Measurements from ENCODE around the gene KLHL41.

The KLHL41 gene

DNA sequence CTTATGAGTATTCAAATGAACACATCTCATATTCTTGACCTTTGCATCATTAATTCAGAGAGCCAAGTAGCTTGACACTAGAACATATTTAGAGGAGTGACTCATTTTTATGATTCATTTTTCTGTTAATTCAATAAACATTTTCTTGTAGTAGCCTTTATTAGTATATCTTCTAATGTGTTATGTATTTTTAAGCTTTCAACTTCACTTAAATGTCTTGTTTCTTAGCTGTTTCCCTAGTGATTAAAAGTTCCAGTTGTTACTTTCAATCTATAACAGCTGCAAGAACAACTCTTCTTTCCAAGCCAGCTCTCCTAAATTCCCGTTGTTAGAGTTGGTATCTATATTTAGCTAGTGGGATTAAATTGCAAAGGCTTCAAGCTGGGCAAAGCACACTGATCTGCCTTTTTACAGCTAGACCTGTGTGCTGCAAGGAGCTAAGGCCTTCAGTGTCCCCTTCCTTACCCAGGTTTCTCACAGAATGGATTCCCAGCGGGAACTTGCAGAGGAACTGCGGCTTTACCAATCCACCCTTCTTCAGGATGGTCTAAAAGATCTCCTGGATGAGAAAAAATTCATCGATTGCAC lies at the start of gene KLHL41:
Gene KLHL41, plus strand, starts transcription at position 405 of the 588 bp plus-strand sequence. Its CDS starts 77 bp downstream, at position 482.
- DNase-seq: no peak

DNA sequence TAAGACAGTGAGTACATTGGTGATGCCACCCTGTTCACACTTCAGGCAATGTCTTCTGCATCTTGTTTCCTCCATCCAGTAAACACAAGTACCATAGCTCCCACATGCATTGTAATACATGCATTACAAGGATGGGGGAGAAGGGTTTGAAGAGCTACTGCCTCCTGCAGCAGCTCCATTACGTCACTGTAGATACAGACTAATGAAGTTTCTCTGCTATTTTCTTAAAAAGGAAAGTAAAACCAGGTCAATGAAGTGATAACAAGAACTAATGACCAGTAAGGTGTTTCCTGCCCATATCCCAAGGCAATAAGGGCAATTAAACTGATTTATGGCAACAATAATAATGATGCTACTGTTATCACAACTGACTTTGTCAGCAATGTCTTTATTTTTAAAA lies 48.4 kb upstream of the KLHL41 start:
- DNase-seq: no peak

DNA sequence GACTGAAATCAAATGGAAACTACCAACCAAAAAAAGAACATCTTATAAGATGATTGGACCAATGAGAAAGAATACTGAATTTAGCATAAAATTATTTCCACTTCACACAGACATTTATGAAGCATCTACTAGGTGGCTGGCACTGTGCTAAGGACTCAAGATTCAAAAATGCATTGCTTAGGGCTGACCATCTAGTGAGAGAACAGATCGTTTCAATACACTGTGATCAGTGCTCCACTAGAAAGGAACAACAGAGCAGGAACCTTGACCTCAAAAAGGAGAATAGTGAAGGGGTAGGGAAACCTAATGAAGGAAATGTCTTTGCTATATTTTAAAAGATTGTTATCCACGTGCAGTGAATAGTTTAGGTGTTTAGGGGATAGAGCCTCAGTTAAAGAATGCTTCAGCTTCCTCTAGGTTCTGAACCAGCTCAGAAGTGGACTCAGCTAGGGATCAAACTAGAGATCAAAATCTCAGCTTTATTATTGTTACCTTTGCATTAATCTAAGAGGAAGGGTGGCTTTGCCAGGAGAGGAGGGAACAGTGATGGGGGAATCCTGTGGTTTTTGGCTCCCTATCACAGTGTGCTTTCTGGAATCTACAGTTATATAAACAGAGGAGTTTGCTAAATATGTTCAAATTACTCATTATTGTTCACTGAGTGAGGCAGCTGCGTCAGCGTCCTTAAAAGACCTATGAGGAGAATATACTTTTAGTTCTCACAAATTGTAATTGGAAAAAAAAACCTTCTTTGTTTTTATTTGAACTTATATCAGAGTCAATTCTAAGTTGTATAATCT lies 46.4 kb upstream of the KLHL41 start:
- no peak for DNase-seq

DNA sequence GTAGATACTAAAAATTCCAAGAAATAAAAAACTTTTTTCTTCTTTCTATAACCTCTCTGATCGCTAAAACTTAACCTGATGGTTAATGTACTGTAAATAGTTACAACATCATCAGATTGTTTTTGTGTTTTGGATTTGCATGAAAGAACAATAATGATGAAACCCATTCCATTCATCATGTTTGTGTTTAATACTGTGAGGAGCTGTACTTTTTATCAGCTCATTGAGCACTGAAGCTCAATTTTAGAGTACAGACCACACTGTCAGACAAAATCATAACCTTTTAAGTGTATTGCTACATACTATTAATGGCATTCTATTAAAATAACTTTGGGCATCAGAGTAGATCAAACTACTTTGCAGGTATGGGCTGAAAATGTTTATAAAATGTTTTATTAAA lies 45.0 kb upstream of the KLHL41 start:
- DNase-seq: no peak

DNA sequence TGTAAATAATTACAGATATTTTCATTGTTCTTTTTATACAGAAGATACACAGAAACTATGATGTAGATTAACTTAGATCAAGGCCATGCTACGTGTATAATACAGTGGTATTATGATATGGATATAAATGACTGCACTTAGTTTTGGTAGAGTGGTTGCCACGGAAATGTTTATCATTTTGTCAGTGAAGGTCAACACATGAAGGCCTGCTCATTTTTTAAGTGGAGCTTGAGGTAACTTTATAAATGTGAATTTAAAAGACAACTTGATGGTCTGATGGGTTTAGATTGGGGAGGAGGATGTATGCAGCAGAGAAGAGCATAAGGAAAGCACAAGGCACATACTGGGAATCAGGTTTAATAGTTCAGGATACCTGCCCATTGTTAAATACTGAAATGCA lies 44.6 kb upstream of the KLHL41 start:
- no peak for DNase-seq

DNA sequence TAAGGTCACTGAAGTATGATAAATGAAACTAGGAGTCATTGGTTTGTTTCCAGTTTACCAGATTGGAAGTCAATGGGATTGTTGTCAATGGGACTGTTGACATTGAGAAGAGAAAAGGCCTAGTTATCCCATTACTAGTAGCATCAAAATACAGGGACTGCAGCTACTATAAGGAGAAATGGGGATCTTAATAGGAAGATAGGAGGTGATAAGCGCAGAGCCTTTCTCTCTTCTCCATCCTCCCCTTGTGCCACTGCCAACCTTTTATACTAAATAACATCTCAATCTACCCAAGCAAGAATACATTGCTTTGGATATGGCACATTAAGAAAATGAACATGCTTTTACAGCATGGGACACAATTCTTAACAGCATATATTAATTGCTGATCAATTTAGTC lies 40.7 kb upstream of the KLHL41 start:
- DNase-seq: no peak

DNA sequence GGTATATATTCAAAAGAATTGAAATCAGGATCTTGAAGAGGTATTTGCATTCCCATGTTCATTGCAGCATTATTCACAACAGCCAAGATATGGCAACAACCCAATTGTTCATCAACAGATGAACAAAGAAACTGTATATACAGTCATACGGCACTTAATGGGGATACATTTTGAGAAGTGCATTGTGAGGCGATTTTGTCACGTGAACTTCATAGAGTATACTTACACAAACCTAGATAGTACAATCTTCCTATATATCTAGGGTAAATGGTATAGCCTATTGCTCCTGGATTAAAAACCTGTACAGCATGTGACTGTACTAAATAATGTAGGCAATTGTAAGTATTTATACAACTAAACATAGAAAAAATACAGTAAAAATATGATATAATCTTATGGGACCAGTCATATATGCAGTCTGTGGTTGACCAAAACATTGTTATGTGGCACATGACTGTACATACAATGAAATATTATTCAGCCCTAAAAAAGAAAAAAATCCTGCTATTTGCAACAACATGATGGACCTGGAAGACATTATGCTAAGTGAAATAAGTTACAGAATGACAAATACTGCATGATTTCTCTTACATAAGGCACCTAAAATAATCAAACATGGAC lies 39.4 kb upstream of the KLHL41 start:
- no peak for DNase-seq

DNA sequence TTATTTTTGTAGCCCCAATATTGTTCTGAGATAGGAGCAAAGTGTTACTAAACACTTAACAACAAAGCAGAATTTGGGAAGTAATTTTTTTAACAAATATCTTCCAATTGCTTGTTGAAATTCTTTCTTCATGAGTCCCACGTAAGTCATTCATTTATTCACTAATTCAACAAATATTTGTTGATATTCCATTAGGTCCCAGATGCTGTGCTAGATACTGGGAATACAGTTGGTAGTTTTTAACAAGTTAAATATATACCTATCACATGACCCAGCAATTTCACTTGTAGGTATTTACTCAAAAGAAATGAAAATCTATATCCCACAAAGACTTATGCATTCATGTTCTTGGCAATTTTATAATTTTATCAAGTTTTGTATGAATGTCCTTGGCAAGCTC lies 37.3 kb upstream of the KLHL41 start:
- no peak for DNase-seq

DNA sequence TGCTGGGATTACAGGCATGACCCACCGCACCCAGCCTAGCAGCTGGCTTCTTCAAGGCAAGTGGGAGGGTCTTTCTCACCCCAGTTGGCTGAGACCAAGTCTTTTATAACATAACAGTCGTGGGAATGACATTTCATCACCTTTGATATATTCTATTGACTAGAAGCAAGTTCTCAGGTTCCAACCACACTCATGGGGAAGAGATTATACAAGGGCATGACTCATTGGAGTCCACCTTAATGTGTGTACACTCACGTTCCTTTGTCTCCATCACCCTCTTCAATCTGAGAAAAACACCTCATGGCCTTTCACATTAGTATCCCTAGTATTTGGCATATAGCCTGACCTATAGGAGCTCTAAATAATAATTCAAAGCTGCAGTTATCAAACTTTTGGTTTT lies 33.0 kb upstream of the KLHL41 start:
- DNase-seq: no peak

DNA sequence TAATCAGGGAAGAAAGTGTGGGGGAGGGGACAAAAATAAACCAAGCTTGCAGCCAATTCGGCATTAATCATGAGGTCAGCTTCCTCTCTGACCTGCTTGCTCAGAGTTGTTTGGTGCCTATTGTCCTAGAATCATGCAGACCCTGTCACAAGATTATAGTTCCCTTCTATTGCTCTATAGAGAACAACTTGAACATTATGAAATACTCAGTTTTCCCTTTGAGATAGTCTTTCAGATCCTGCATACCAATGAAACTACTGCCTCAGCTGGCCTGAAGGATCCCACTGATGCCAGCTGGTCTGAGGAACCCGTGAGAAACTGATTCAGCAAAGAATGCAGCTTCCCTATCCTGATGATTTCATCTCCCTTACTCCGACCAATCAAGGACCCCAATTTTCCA lies 31.2 kb upstream of the KLHL41 start:
- DNase-seq: no peak

DNA sequence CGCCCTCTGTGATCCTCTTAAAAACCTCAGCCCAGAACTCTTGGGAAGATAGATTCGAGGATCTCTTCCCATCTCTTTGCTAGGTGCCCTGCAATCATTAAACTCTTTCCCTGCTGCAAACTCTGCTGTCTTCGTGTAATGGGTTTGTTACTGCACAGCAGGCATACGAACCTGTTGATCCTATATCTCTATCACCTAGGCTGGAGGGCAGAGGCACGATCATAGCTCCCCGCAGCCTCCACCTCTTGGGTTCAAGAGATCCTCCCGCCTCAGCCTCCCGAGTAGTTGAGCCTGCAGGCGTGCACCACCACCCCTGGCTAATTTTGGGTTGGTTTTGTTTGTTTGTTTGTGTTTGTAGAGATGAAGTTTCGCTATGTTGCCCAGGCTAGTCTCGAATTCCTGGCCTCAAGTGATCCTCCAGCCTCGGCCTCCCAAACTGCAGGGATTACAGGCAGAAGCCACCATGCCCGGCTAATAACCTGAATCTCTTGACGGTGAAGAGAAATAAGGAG lies 30.7 kb upstream of the KLHL41 start:
- DNase-seq: no peak

DNA sequence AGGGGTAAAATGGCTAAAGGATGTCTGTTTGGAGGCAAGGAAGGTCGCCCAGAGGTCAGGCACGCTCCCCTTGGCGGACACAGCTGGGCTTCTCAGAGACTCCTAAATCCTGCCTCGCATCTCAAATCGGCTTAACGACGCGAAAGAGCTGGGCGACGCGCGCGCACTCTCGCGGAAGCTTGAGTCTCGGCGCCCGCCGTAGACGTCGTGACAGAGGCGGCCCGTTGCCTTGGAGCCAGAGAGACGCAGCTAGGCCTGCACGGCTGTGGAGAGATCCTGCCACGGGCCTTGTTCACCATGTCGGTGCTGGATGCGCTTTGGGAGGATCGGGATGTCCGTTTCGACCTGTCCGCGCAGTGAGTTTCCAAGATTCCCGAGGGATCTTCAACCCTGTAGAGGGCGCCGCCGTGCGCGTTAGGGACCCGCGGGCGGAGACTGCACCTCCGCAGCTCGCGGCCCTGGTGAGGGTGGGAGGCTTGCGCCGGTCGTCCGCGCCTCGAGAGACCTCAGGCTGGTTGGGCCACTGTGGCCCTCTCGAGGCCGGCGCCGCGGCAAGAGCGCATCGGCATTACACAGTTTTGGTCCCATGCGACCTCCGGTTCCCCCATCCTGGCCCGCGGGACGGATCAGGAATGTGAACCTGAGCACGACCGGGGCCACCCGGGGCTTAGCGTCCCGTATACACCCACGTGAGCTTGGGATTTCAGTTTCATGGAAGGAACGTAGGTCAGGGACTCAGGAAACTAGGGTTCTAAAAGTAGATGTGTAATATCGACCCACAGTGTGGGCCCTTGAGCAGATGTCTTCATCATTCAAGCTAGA lies 30.0 kb upstream of the KLHL41 start, which contains the start of gene BBS5:
Gene BBS5, plus strand, starts transcription at position 238 of the 822 bp plus-strand sequence. Its CDS starts 60 bp downstream, at position 298.
- DNase-seq: peak in 1 of 2 experiments; percentile 50

DNA sequence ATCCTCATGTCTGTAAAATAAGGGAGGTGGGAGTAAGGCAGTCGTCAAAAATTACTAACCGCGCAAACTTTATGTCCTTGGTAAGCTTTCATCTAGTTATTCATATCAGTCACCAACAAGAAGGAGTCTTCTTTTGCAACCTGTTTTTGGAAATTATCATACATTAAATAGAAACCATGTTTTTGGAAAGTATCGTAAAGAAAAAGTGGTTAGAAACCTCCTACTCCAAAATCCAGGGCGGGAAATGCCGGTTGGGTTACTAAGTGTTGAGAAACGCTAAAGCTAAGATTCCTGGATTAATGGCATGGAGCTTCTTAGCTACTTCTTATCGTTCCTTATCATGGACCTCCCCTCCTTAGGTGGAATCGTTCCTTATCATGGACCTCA lies 29.4 kb upstream of the KLHL41 start:
- DNase-seq: no peak

DNA sequence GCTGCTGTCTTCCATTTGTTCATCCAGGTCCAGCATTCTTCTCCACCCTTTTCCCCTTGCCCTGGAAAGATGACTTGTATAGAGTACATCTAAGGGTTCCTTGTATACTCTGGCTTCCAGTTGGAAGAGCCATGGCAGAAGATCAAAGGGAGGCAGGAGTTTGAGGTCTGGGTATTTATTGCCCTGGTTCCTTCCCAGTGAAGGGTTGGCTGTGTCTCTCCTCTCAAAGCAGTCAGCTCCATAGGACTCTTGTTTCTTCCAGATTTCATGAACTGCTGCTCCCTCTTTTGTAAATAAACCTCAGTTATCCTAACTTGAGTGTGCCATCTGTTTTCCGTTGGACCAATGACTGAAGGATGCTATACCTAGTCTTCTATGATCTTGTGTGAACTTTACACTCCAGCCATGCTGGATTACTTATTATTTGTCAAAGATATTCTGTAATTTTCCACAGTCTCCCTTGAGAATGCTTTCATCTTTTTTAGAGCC lies 23.8 kb upstream of the KLHL41 start:
- DNase-seq: no peak

DNA sequence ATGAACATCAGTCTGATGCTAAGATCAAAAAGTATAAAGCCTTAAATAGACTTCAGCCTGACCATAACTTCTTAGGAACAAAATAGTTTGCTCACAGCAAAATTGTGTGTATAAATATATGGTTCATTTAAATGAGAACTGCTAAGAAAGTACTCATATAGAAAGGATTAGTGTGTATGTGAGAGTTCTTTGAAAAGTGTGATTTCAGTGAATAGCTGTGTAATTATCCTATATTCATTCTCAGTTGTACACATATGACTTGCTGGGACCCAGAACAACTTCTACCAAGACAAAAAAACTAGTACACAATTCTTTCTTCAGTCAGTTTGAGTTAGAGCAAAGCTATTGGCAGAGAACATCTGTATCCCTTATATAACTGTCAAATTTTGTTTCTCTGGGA lies 23.0 kb upstream of the KLHL41 start:
- DNase-seq: no peak

DNA sequence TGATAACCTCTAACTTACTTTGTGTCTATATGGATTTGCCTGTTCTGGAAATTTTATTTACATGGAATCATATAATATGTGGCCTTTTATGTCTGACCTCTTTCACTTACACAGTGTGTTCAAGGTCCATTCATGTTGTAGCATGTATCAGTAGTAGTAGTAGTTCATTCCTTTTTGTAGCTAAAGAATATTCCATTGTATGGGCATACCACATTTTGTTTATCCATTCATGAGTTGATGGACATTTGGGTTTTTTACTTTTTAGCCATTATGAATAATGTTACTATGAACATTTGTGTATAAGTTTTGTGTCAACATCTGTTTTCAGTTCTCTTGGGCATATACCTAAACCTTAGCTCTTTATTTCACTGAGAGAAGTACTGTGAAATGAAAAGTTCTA lies 18.7 kb upstream of the KLHL41 start:
- no peak for DNase-seq

DNA sequence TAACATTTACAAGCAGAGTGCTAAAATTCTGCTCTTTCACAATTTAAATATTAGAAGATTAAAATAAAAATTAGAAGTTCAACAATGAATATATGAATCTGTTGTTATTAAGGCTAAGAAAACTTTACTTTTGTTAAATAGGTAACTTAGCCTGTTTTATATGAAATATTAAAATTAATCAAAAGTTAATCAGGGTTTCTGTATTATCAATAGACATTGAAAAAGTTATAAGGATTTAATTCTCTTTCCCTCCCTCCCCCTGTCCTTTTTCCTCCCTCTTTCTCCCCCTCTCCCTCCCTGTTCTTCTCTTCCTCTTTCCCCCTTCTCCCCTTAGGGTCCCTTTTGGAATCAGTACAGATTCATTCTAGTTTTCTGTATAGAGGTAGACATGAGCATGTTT lies 18.1 kb upstream of the KLHL41 start:
- no peak for DNase-seq

DNA sequence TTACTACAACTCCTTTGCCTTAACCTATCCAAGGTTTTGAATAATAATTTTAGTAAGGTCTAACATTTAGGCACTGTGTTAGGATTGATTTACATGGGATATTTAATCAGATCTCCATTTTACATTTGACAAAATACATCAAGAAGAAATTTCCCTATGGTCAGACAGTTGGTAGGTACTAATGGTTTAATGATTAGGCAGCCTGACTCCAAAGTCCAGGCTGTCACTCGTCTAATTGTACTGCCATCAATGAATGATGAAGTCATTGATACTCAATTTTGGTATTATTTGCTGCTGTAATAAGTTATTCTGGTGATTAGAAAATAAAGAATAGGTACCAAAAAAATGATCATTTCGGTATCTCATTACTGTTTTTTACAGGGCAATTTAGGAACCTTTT lies 16.1 kb upstream of the KLHL41 start:
- no peak for DNase-seq

DNA sequence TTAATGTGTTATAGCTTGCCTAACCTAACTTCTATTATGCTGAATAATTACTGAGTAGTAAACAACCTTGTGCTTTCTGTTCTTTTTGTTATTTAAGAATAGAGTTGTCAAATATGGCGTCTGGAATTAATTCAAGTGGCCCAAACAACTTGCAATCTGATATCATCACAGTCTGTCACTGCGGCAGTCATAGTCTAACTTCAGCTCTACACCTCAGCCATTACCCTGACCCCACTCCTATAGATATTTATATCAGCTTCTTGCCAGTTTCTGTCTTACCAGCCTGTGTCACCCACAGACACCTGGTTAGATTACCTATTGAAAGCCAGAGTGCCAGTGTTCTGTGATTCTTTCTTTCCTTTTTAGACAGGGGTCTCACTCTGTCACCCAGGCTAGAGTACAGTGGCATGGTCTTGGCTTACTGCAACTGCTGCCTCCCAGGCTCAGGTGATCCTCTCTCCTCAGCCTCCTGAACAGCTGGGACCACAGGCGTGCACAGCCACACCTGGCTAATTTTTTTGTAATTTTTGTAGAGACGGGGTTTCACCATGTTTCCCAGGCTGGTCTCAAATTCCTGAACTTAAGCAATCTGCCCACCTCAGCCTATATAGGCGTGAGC lies 14.1 kb upstream of the KLHL41 start:
- DNase-seq: no peak

DNA sequence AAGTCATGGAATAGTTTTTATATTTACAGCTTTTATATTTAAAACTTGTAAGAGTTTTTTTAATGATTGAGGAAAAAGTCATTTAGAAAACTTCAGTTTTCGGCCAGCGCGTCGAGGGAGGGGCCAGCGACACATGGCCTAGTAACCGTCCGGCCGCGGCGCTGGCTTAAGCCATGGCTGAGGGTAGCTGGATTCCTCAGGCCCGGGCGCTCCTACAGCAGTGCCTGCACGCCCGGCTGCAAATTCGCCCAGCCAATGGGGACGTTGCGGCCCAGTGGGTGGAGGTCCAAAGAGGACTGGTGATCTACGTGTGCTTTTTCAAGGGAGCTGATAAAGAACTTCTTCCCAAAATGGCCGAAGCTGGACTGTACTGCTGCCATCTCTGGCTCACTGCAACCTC lies 4.9 kb upstream of the KLHL41 start:
- DNase-seq: no peak

DNA sequence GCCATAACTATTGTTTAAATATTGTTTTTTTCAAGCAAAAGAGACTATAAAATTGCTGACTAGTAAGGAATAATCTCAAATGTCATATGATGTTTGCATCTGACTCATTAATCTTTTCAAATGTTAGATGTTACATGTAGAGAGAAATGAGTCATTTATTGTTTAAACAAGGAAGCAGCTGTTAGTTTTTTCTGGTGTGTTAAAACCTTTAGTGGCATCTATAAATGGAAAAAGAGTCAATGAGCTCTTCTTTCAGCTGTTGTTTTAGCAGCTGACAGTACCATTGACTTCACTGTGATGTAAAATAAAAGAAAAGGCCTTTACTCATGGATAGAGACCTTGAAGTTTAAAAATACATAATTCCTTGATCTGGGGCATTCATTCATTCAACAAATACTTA lies 1.8 kb upstream of the KLHL41 start:
- no peak for DNase-seq

DNA sequence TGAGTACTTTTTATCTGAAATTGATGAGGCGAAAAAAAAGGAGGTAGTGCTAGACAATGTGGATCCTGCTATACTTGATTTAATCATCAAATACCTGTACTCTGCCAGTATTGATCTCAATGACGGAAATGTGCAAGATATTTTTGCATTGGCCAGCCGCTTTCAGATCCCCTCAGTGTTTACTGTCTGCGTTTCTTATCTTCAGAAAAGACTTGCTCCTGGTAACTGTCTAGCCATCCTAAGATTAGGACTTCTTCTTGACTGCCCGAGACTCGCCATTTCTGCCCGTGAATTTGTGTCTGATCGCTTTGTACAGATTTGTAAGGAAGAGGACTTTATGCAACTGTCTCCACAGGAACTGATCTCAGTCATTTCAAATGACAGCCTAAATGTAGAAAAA lies 453 bp downstream of the KLHL41 start:
- no peak for DNase-seq
